H1 (cell line): ENCODE results near the gene TMEM151B. TPM values are rescaled to one million over a fixed set of nuclear protein-coding genes. Genes with fewer than 3 reads are reported as not detected.

Experiments used
- CTCF ChIA-PET: fragments of 300-600 bp; sonication (Branson Sonifier 250); formaldehyde crosslinking; loops from one replicate; lab custom pipeline; 2021; ENCODE audit not compliant: partially characterized antibody; lab: Charles Lee
- POLR2A ChIA-PET: fragments of 300-600 bp; sonication (Branson Sonifier 250); formaldehyde crosslinking; loops from one replicate; lab custom pipeline; 2021; ENCODE audit warnings: inconsistent platforms; ENCODE audit not compliant: partially characterized antibody; lab: Charles Lee
- DNase-seq, 2 experiments: peaks; one replicate each; pipeline versions ENCODE4 v3.0.0 to v3.0.0-alpha.2; 2010 to 2022; ENCODE audit warnings: low spot score in 2 of 2, low read depth in 1 of 2, mixed read lengths in 1 of 2
- FAIRE-seq: peaks from 2 replicates; lab custom pipeline; 2011; peaks lifted over from hg19 to GRCh38; lab: Jason Lieb, UNC
- H2AFZ ChIP-seq: 2 replicates; pipeline ENCODE4 v1.8.1; 2012; ENCODE audit warnings: low read length, inconsistent platforms
- H2AK5ac ChIP-seq: 2 replicates; pipeline ENCODE4 v1.6.1; 2013; ENCODE audit warnings: low read depth, low read length
- H2BK120ac ChIP-seq: replicated peaks from 2 replicates; pipeline ENCODE3; 2013; ENCODE audit warnings: low read depth, low read length, inconsistent platforms
- H2BK12ac ChIP-seq: 2 replicates; pipeline ENCODE4 v1.6.1; 2013; ENCODE audit warnings: low read depth, low read length
- H2BK15ac ChIP-seq: 2 replicates; pipeline ENCODE4 v1.6.1; 2013; ENCODE audit warnings: low read length
- H2BK20ac ChIP-seq: 2 replicates; pipeline ENCODE4 v1.6.1; 2013; ENCODE audit warnings: low read length
- H2BK5ac ChIP-seq: 2 replicates; pipeline ENCODE4 v1.6.1; 2013; ENCODE audit warnings: low read depth, low read length
- H3K14ac ChIP-seq: 2 replicates; pipeline ENCODE4 v1.6.1; 2013; ENCODE audit warnings: inconsistent platforms; ENCODE audit not compliant: insufficient read length
- H3K18ac ChIP-seq: 2 replicates; pipeline ENCODE4 v1.6.1; 2013; ENCODE audit warnings: low read length; ENCODE audit errors: extremely low read depth
- H3K23ac ChIP-seq: 2 replicates; pipeline ENCODE4 v1.6.1; 2013; ENCODE audit warnings: inconsistent platforms; ENCODE audit not compliant: insufficient read length
- H3K23me2 ChIP-seq: 2 replicates; pipeline ENCODE4 v1.6.1; 2013; ENCODE audit warnings: low read depth, low read length
- H3K27ac ChIP-seq: 2 replicates; pipeline ENCODE4 v1.6.1; 2011; ENCODE audit warnings: low read depth, low read length, inconsistent platforms
- H3K27me3 ChIP-seq, 4 experiments: replicated peaks in 1 of 4; 1 replicate in 1 of 4; 2 replicates in 3 of 4; pipeline versions ENCODE4 v1.6.1 to v1.8.1; 2011 to 2013; ENCODE audit warnings: low read length in 3 of 4, mild to moderate bottlenecking in 3 of 4, inconsistent platforms in 2 of 4, mixed read lengths in 2 of 4, moderate library complexity in 1 of 4; ENCODE audit not compliant: control insufficient read depth in 3 of 4, insufficient read depth in 3 of 4; ENCODE audit errors: extremely low read depth in 1 of 4
- H3K36me3 ChIP-seq, 4 experiments: 2 replicates each; pipeline versions ENCODE4 v1.6.1 to v1.8.1; 2011 to 2013; ENCODE audit warnings: mild to moderate bottlenecking in 4 of 4, low read length in 3 of 4, moderate library complexity in 2 of 4, control low read depth in 1 of 4, inconsistent platforms in 1 of 4; ENCODE audit not compliant: insufficient read depth in 4 of 4, control insufficient read depth in 2 of 4
- H3K4ac ChIP-seq: replicated peaks from 2 replicates; pipeline ENCODE3; 2013; ENCODE audit warnings: low read length, low read depth, mixed read lengths, inconsistent platforms; ENCODE audit not compliant: insufficient read length
- H3K4me1 ChIP-seq, 4 experiments: replicated peaks in 1 of 4; 1 replicate in 1 of 4; 2 replicates in 3 of 4; pipeline versions ENCODE4 v1.6.1 to v1.8.1; 2011 to 2013; ENCODE audit warnings: low read length in 3 of 4, inconsistent platforms in 2 of 4, mixed read lengths in 1 of 4; ENCODE audit not compliant: insufficient read depth in 4 of 4, control insufficient read depth in 3 of 4
- H3K4me2 ChIP-seq, 2 experiments: 2 replicates each; pipeline versions ENCODE4 v1.6.1 to v1.8.1; 2011 to 2013; ENCODE audit warnings: low read depth in 2 of 2, low read length in 2 of 2, control low read depth in 1 of 2, inconsistent platforms in 1 of 2, mild to moderate bottlenecking in 1 of 2; ENCODE audit not compliant: insufficient read depth in 1 of 2
- H3K4me3 ChIP-seq, 4 experiments: fragments of 200-600, 300-600 bp in 1 of 4; sonication (generic), shearing (Covaris generic), sonication (Bioruptor Twin) in 1 of 4; 2 replicates each; pipeline versions ENCODE4 v1.5.1 to v1.8.1; 2011 to 2016; ENCODE audit warnings: low read length in 4 of 4, low read depth in 3 of 4, control low read depth in 2 of 4, inconsistent platforms in 2 of 4, mild to moderate bottlenecking in 2 of 4, mixed read lengths in 1 of 4, moderate library complexity in 1 of 4; ENCODE audit not compliant: insufficient read depth in 2 of 4; ENCODE audit errors: extremely low read depth in 1 of 4
- H3K56ac ChIP-seq: replicated peaks from 2 replicates; pipeline ENCODE3; 2013; ENCODE audit warnings: low read depth, mild to moderate bottlenecking, mixed read lengths, low read length, inconsistent platforms; ENCODE audit not compliant: insufficient read length
- H3K79me1 ChIP-seq: 2 replicates; pipeline ENCODE4 v1.6.1; 2013; ENCODE audit warnings: low read depth, low read length, control low read depth
- H3K79me2 ChIP-seq, 2 experiments: 2 replicates each; pipeline versions ENCODE4 v1.6.1 to v1.8.1; 2012 to 2013; ENCODE audit warnings: low read length in 2 of 2, mild to moderate bottlenecking in 2 of 2, inconsistent platforms in 1 of 2; ENCODE audit not compliant: insufficient read depth in 2 of 2, control insufficient read depth in 1 of 2
- H3K9ac ChIP-seq, 4 experiments: replicated peaks in 1 of 4; 1 replicate in 1 of 4; 2 replicates in 3 of 4; pipeline versions ENCODE4 v1.6.1 to v1.8.1; 2011 to 2013; ENCODE audit warnings: low read depth in 3 of 4, low read length in 3 of 4, control low read depth in 2 of 4, mild to moderate bottlenecking in 2 of 4, moderate library complexity in 2 of 4, inconsistent platforms in 1 of 4; ENCODE audit errors: extremely low read depth in 1 of 4
- H3K9me3 ChIP-seq, 2 experiments: 2 replicates each; pipeline versions ENCODE4 v1.6.1 to v1.8.1; 2012 to 2013; ENCODE audit warnings: mild to moderate bottlenecking in 2 of 2, moderate library complexity in 2 of 2, control low read depth in 1 of 2, inconsistent platforms in 1 of 2, low read depth in 1 of 2, low read length in 1 of 2, mixed read lengths in 1 of 2; ENCODE audit not compliant: insufficient read depth in 2 of 2
- H4K20me1 ChIP-seq, 2 experiments: replicated peaks in 1 of 2; 2 replicates each; pipeline versions ENCODE3 to v1.8.1; 2011 to 2013; ENCODE audit warnings: inconsistent platforms in 2 of 2, low read length in 2 of 2, mild to moderate bottlenecking in 1 of 2; ENCODE audit not compliant: insufficient read depth in 2 of 2, control insufficient read depth in 1 of 2
- H4K5ac ChIP-seq: 2 replicates; pipeline ENCODE4 v1.6.1; 2013; ENCODE audit warnings: low read length, low read depth, mixed read lengths, inconsistent platforms; ENCODE audit not compliant: insufficient read length
- H4K8ac ChIP-seq: 2 replicates; pipeline ENCODE4 v1.8.0; 2013; ENCODE audit warnings: mild to moderate bottlenecking, moderate library complexity, low read length, inconsistent platforms; ENCODE audit not compliant: insufficient read depth; ENCODE audit errors: extremely low read depth
- H4K91ac ChIP-seq: replicated peaks from 2 replicates; pipeline ENCODE3; 2013; ENCODE audit warnings: low read length, mixed read lengths, inconsistent platforms; ENCODE audit not compliant: insufficient read length
- BRCA1 ChIP-seq: IDR thresholded peaks from 2 replicates; pipeline ENCODE4 v1.6.1; 2012; ENCODE audit warnings: low read depth, low read length, improper control_type of control experiment
- CBX5 ChIP-seq: fragments of 300-800, 300-1000 bp; sonication (generic); IDR thresholded peaks from 2 replicates; pipeline ENCODE4 v1.7.1; 2016; ENCODE audit warnings: antibody characterized with exemption, low read length, low read depth
- JUN ChIP-seq: IDR thresholded peaks from 2 replicates; pipeline ENCODE4 v1.6.1; 2011; ENCODE audit warnings: low read depth, mild to moderate bottlenecking, improper control_type of control experiment, low read length
- SP1 ChIP-seq: IDR thresholded peaks from 2 replicates; pipeline ENCODE4 v1.6.1; 2011; ENCODE audit warnings: low read depth, low read length
- YY1 ChIP-seq: IDR thresholded peaks from 2 replicates; pipeline ENCODE4 v1.6.1; 2011; ENCODE audit warnings: low read depth, mild to moderate bottlenecking, low read length
- WGBS, 2 experiments: shearing (Covaris generic) in 1 of 2; methylation state at CpG; one replicate each; pipeline versions ENCODE4 v1.1.6 to v1.1.7; 2013 to 2015; ENCODE audit warnings: low lambda C conversion rate in 2 of 2, mixed read lengths in 2 of 2, inconsistent platforms in 1 of 2, low coverage in 1 of 2, missing lambda C conversion rate in 1 of 2; ENCODE audit not compliant: insufficient replicate concordance in 2 of 2, insufficient coverage in 1 of 2, insufficient read length in 1 of 2; ENCODE audit errors: extremely low coverage in 1 of 2, missing lambda C conversion rate in 1 of 2; 5-methylcytosine and 5-hydroxymethylcytosine counted together
- polyA plus RNA-seq, 7 experiments: library from polyadenylated mRNA; depleted of rRNA in 3 of 7; stranded (reverse) in 5 of 7; unstranded in 2 of 7; fragments of >200 nt in 5 of 7; fragments of 200-250 nt in 2 of 7; gene quantifications; 1 replicate in 5 of 7; 2 replicates in 1 of 7; 4 replicates in 1 of 7; pipeline versions ENCODE4 v1.2.1 to v1.2.3, GENCODE V29; 2011 to 2013; ENCODE audit warnings: missing spikeins in 2 of 7, mixed read lengths in 2 of 7
- total RNA-seq: library from RNA; stranded (reverse); fragmentation: NEBNext Ultra II Directional; extraction: Animal tissue kit (Norgen Biotek cat#: 25700); gene quantifications from 2 replicates; pipeline ENCODE4 v1.2.1, GENCODE V29; 2021

The TMEM151B gene
- total and polyA plus RNA-seq, 2 of the 8 experiments (the other 6 are each of a cell fraction or from before 2014, with no cell fraction given), result 8.0 to 15.5 TPM

DNA sequence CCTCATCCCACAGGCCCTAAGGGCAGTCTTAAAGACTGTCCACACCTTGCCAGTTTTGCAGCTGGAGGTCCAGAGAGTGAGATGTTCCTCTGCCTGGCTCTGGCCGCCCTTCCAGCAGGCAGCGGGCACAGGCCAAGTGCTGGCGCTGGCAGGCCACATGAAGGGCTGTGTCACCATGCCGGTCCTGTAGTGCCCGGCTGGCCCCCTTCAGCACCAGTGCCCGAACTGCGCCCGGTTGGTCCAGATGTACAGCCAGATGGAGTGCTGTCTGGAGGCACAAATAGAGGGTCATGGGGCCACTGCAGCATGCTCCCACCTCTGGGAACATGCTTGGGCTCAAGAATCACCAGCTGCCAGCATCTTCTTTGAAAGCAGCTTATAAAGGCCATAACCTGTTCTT is 8.7 kb upstream of the TMEM151B start:
- Histone ChIP-seq H3K4me1 (peaks cover 6 to 35% (median 16%) of the 10 kb centered on the region in 4 experiments), H3K14ac (no peak overlapping the region), H4K8ac (no peak overlapping the region), H3K4me3 (no peak overlapping the region), H2AFZ (no peak overlapping the region), H3K9me3 (no peaks in the 10 kb centered on the region), H3K79me2 (peaks cover 0 to 11% of the 10 kb centered on the region in 2 experiments; a peak in 1 of 4 replicates), H2BK12ac (no peak overlapping the region), H2BK5ac (no peak overlapping the region), H3K4me2 (no peak overlapping the region), H3K27me3 (no peaks in the 10 kb centered on the region; a peak in 1 of 7 replicates), H3K79me1 (peaks cover 7% of the 10 kb centered on the region; the same call in 1 of the 2 replicates), H4K91ac (no peak overlapping the region), H4K20me1 (peaks cover 1 to 5% of the 10 kb centered on the region in 2 experiments), H4K5ac (no peak overlapping the region), H3K23me2 (peaks cover 12% of the 10 kb centered on the region), H3K27ac (no peak overlapping the region), H3K56ac (no peak overlapping the region), H3K9ac (no peak overlapping the region; a peak in 1 of 7 replicates), H2BK120ac (no peak overlapping the region), H2AK5ac (no peak overlapping the region), H2BK20ac (no peak overlapping the region), H3K4ac (no peak overlapping the region), H3K36me3 (peaks cover 3 to 10% (median 7%) of the 10 kb centered on the region in 4 experiments; a peak in 4 of 8 replicates), H3K18ac (no peak overlapping the region), H3K23ac (no peak overlapping the region), H2BK15ac (no peak overlapping the region)
- no peak for TF ChIP-seq BRCA1
- no peak for TF ChIP-seq SP1
- no peak for TF ChIP-seq JUN
- TF ChIP-seq CBX5, result no peak
- TF ChIP-seq YY1, result no peak
- DNase-seq, result no peak
- POLR2A ChIA-PET, result interaction anchor here (0.6 to 15.1 kb wide), 7 partner anchors 8 to 675 kb away, joined by 3 to 581 read pairs (median 5); partner anchors contain the start of genes HSP90AB1, SLC35B2 and TMEM151B
- 96% methylated on average over 8 of the region's 8 CpGs; no CpG with 5 or more reads in 1 of the 2 experiments for WGBS, 2 experiments
- no peak for FAIRE-seq
- CTCF ChIA-PET, result interaction anchor here (0.6 to 19.0 kb wide), 13 partner anchors 8 to 165 kb away, joined by 3 to 330 read pairs (median 4); partner anchors contain the start of genes AARS2 and HSP90AB1
